Activated CD8-positive, alpha-beta T cell treated with anti-CD3 and anti-CD28 coated beads for 36 hours (primary cell): ENCODE data around the gene GLYAT. TPM values are rescaled to one million over a fixed set of nuclear protein-coding genes. Genes with fewer than 3 reads are reported as not detected.
"Not testable (repeated sequence)": the region's sequence is repeated elsewhere in the genome, so short reads cannot be mapped to it uniquely, and the experiment has no call there.

Experiments used
- ATAC-seq: fragments of 200-7000 bp; cut with Tn5 transposase; one replicate; pipeline ENCODE4 v1.10.0; 2021; ENCODE audit warnings: mild to moderate bottlenecking, moderate library complexity
- CTCF ChIA-PET: fragments of 350-600 bp; sonication (Branson Sonifier 250); formaldehyde crosslinking; loops from one replicate; lab custom pipeline; 2021; ENCODE audit warnings: antibody characterized with exemption; lab: Charles Lee
- POLR2A ChIA-PET: fragments of 350-600 bp; sonication (Branson Sonifier 250); formaldehyde crosslinking; loops from one replicate; lab custom pipeline; 2021; ENCODE audit warnings: antibody characterized with exemption; lab: Charles Lee
- DNase-seq: peaks from one replicate; pipeline ENCODE4 v3.0.0-alpha.2; 2020
- H3K27ac Mint-ChIP-seq: one replicate; pipeline ENCODE4 v1.8.0; 2021; ENCODE audit warnings: mild to moderate bottlenecking, mixed read lengths
- H3K27me3 Mint-ChIP-seq: one replicate; pipeline ENCODE4 v1.8.0; 2021; ENCODE audit warnings: mixed read lengths
- H3K36me3 Mint-ChIP-seq: one replicate; pipeline ENCODE4 v1.8.0; 2021; ENCODE audit warnings: low read depth, mixed read lengths
- H3K4me1 Mint-ChIP-seq: one replicate; pipeline ENCODE4 v1.8.0; 2021; ENCODE audit warnings: low read depth, mixed read lengths
- H3K4me3 Mint-ChIP-seq: one replicate; pipeline ENCODE4 v1.8.0; 2021; ENCODE audit warnings: mild to moderate bottlenecking, moderate library complexity, mixed read lengths
- H3K9me3 Mint-ChIP-seq: one replicate; pipeline ENCODE4 v1.8.0; 2021; ENCODE audit warnings: mixed read lengths
- CTCF ChIP-seq: fragments of 200-600 bp; IDR thresholded peaks from one replicate; pipeline ENCODE4 v1.8.0; 2022; ENCODE audit warnings: antibody characterized with exemption, mild to moderate bottlenecking
- intact Hi-C: fragments of 100-400 bp; cut with micrococcal nuclease; formaldehyde crosslinking; loops from one replicate; pipeline ENCODE4 v1.10.0; 2022
- total RNA-seq, 2 experiments: library from RNA; stranded (reverse); gene quantifications; one replicate each; pipeline ENCODE4 v1.2.3, GENCODE V29; 2021

Gene GLYAT
- total RNA-seq, 2 experiments from 2014 or later = not detected

GRCh38 chr11:58707767-58708166 is 24.0 kb downstream of the GLYAT start:
- Mint-ChIP-seq H3K4me1 (no peaks in the 10 kb centered on the region), H3K27me3 (no peaks in the 10 kb centered on the region), H3K36me3 (no peaks in the 10 kb centered on the region), H3K9me3 (peaks cover 12% of the 10 kb centered on the region), H3K4me3 (no peak overlapping the region), H3K27ac (no peak overlapping the region)
- POLR2A ChIA-PET = no interaction called here
- DNase-seq = no peak
- no peak for ATAC-seq
- TF ChIP-seq CTCF = no peak
- CTCF ChIA-PET = no interaction called here
- intact Hi-C loops = no loop called here

- CTCF ChIA-PET, H3K4me3 Mint-ChIP-seq, H3K9me3 Mint-ChIP-seq, POLR2A ChIA-PET, H3K4me1 Mint-ChIP-seq, H3K27ac Mint-ChIP-seq, intact Hi-C loops, H3K36me3 Mint-ChIP-seq, H3K27me3 Mint-ChIP-seq, DNase-seq, ATAC-seq: not testable (repeated sequence)
Observed at GRCh38 chr11:58696825-58697224, 34.9 kb downstream of the GLYAT start.

- no peak for TF ChIP-seq CTCF
- Mint-ChIP-seq H3K27me3 (no peaks in the 10 kb centered on the region), H3K9me3 (no peaks in the 10 kb centered on the region), H3K4me3 (no peak overlapping the region), H3K4me1 (no peaks in the 10 kb centered on the region), H3K27ac (no peak overlapping the region), H3K36me3 (no peaks in the 10 kb centered on the region)
- DNase-seq (no peak), ATAC-seq (no peak)
- ChIA-PET POLR2A (no interaction called here), CTCF (no interaction called here)
- intact Hi-C loops = no loop called here
Observed at GRCh38 chr11:58693026-58693425, 38.7 kb downstream of the GLYAT start.

- CTCF ChIA-PET = no interaction called here
- Mint-ChIP-seq H3K36me3 (no peaks in the 10 kb centered on the region), H3K4me1 (peaks cover under 1% of the 10 kb centered on the region), H3K9me3 (no peaks in the 10 kb centered on the region), H3K4me3 (no peak overlapping the region), H3K27ac (no peak overlapping the region), H3K27me3 (no peaks in the 10 kb centered on the region)
- intact Hi-C loops = no loop called here
- DNase-seq = no peak
- POLR2A ChIA-PET = no interaction called here
- ATAC-seq = no peak
- no peak for TF ChIP-seq CTCF
Observed at GRCh38 chr11:58691675-58692074, 40.1 kb downstream of the GLYAT start.

GRCh38 chr11:58688789-58689503 is 42.8 kb downstream of the GLYAT start:
- intact Hi-C loops = no loop called here
- CTCF ChIA-PET = interaction anchor here (2.0 to 2.2 kb wide), 3 partner anchors 11 to 121 kb away, joined by 8 to 11 read pairs (median 9); no protein-coding TSS in a partner anchor

More at GRCh38 chr11:58688789-58689503, 42.8 kb downstream of the GLYAT start:
- no peaks in the 10 kb centered on the region for H3K36me3 Mint-ChIP-seq
- ATAC-seq = no peak
- no peak for DNase-seq
- TF ChIP-seq CTCF = no peak
- no peaks in the 10 kb centered on the region for H3K27me3 Mint-ChIP-seq
- no peak overlapping the region for H3K27ac Mint-ChIP-seq
- no peak overlapping the region for H3K4me3 Mint-ChIP-seq
- no peaks in the 10 kb centered on the region for H3K9me3 Mint-ChIP-seq
- POLR2A ChIA-PET = interaction anchor here (0.6 kb wide), 1 partner anchor 113 kb away, joined by 3 read pairs; the partner anchor contains the start of gene LPXN
- H3K4me1 Mint-ChIP-seq = peaks cover 18% of the 10 kb centered on the region
